Measurements from ENCODE around the gene CEP63.
"Not testable (repeated sequence)": the region's sequence is repeated elsewhere in the genome, so short reads cannot be mapped to it uniquely, and the experiment has no call there.

CEP63 gene

DNA sequence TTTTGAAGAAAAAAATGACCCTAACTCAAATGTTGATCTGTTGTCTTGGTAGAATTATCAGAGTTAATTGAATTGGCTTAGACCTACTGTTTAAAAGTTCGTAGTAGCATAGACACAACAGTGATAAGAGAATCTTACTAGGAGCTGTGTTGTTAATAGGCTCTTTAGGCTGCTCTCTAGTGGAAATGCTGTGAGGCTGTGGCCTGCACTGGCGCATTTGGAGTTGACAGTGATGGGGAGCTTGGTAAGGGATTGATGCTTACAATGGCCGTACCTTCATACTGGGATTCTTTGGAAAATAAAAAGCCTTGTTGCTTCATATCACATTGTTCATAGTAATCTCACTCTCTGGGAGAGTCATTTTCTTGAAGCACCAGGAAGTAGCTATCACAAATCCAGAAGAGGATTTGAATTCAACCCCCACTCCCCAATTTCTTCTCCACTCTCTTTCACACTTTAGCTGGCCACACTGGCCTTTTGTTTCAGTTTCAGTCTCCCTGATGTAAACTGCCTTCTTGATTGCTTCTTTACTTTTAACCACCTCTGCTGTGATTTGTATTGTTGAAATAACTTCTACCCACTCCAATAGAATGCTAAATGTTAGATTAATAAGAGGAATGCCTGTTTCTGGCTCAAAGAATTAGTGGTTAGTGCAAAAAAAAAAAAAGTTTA, 56.6 kb downstream of the CEP63 start:
- peaks cover 23% of the 10 kb centered on the region for H3K36me3 ChIP-seq (ENCODE audit: control insufficient read depth, insufficient read depth, low read length)
- no peak overlapping the region for H3K9ac ChIP-seq (ENCODE audit: low read depth, low read length)
- no peaks in the 10 kb centered on the region for H3K4me1 ChIP-seq (ENCODE audit: control insufficient read depth, insufficient read depth, low read length)

GRCh38 chr3:134543113-134543512, 57.3 kb downstream of the CEP63 start:
- Histone ChIP-seq H3K9me3 (ENCODE audit: control insufficient read depth, insufficient read depth, low read length) (no peaks in the 10 kb centered on the region), H3K36me3 (ENCODE audit: control insufficient read depth, insufficient read depth, low read length) (peaks cover 21% of the 10 kb centered on the region), H3K27me3 (ENCODE audit: control insufficient read depth, insufficient read depth, low read length) (no peaks in the 10 kb centered on the region), H3K4me1 (ENCODE audit: control insufficient read depth, insufficient read depth, low read length) (no peaks in the 10 kb centered on the region), H3K9ac (ENCODE audit: low read depth, low read length) (no peak overlapping the region), H3K27ac (ENCODE audit: low read depth, low read length) (no peak overlapping the region), H3K4me3 (ENCODE audit: low read depth, low read length) (no peak overlapping the region)

More for the DNA sequence above, 56.6 kb downstream of the CEP63 start:
- Histone ChIP-seq H3K27me3 (ENCODE audit: control insufficient read depth, insufficient read depth, low read length) (no peaks in the 10 kb centered on the region), H3K9me3 (ENCODE audit: control insufficient read depth, insufficient read depth, low read length) (no peaks in the 10 kb centered on the region), H3K27ac (ENCODE audit: low read depth, low read length) (no peak overlapping the region), H3K4me3 (ENCODE audit: low read depth, low read length) (no peak overlapping the region)

DNA sequence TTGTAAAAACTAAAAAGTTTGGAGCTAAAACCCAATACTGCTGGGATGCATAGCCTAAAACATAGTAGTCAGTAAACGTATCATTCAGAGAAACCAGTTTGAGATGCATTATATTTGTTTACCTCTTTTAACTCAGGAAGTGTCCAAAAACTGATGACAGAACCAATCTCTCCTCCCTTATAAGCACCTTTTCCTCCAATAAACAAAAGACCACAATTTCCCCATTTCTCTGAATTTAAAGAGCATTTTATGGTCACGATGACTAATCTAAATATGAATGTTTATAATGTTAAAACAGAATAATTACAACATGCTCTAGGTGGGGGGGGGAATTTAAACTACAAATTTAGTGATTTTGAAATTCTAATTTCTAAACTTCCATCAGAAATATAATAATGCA, 58.5 kb downstream of the CEP63 start:
- Histone ChIP-seq H3K4me3 (ENCODE audit: low read depth, low read length) (no peak overlapping the region), H3K36me3 (ENCODE audit: control insufficient read depth, insufficient read depth, low read length) (peaks cover 26% of the 10 kb centered on the region), H3K27me3 (ENCODE audit: control insufficient read depth, insufficient read depth, low read length) (no peaks in the 10 kb centered on the region), H3K9me3 (ENCODE audit: control insufficient read depth, insufficient read depth, low read length) (no peaks in the 10 kb centered on the region), H3K4me1 (ENCODE audit: control insufficient read depth, insufficient read depth, low read length) (no peaks in the 10 kb centered on the region), H3K27ac (ENCODE audit: low read depth, low read length) (no peak overlapping the region), H3K9ac (ENCODE audit: low read depth, low read length) (no peak overlapping the region)

- not testable (repeated sequence) for H3K27ac ChIP-seq (ENCODE audit: low read depth, low read length); H3K4me1 ChIP-seq (ENCODE audit: control insufficient read depth, insufficient read depth, low read length); H3K9me3 ChIP-seq (ENCODE audit: control insufficient read depth, insufficient read depth, low read length); H3K4me3 ChIP-seq (ENCODE audit: low read depth, low read length); H3K27me3 ChIP-seq (ENCODE audit: control insufficient read depth, insufficient read depth, low read length); H3K9ac ChIP-seq (ENCODE audit: low read depth, low read length)
- peaks cover 30% of the 10 kb centered on the region for H3K36me3 ChIP-seq (ENCODE audit: control insufficient read depth, insufficient read depth, low read length)
Observed at GRCh38 chr3:134544783-134545182, 58.9 kb downstream of the CEP63 start.

- no peak overlapping the region for H3K9ac ChIP-seq (ENCODE audit: low read depth, low read length)
- H3K4me3 ChIP-seq (ENCODE audit: low read depth, low read length), result no peak overlapping the region
- H3K27me3 ChIP-seq (ENCODE audit: control insufficient read depth, insufficient read depth, low read length), result no peaks in the 10 kb centered on the region
- H3K36me3 ChIP-seq (ENCODE audit: control insufficient read depth, insufficient read depth, low read length), result peaks cover 40% of the 10 kb centered on the region
- no peaks in the 10 kb centered on the region for H3K9me3 ChIP-seq (ENCODE audit: control insufficient read depth, insufficient read depth, low read length)
- H3K4me1 ChIP-seq (ENCODE audit: control insufficient read depth, insufficient read depth, low read length), result no peaks in the 10 kb centered on the region
- no peak overlapping the region for H3K27ac ChIP-seq (ENCODE audit: low read depth, low read length)
Observed at GRCh38 chr3:134545818-134546217, 60.0 kb downstream of the CEP63 start.

DNA sequence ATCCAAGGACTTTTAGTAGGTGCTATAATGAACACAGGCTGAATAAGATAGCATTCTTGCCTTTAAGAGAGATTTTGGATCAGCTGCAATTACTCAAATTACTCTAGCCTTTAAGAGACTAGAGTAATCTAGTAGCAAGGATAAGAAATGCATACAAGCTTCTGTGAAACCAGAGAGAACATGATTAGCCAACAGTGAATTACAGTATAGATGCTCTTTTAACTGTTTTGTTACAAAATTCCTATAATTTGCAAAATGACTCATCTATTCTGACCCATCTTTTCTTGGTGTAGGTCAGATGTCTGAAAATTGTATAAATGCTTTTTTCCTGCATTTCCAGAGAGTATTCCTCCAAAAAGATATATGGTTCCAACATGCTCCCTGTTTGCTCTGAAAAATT, 66.9 kb downstream of the CEP63 start:
- no peak overlapping the region for H3K9ac ChIP-seq (ENCODE audit: low read depth, low read length)
- no peaks in the 10 kb centered on the region for H3K4me1 ChIP-seq (ENCODE audit: control insufficient read depth, insufficient read depth, low read length)
- H3K4me3 ChIP-seq (ENCODE audit: low read depth, low read length), result no peak overlapping the region
- no peaks in the 10 kb centered on the region for H3K9me3 ChIP-seq (ENCODE audit: control insufficient read depth, insufficient read depth, low read length)
- H3K27ac ChIP-seq (ENCODE audit: low read depth, low read length), result no peak overlapping the region
- peaks cover 44% of the 10 kb centered on the region for H3K36me3 ChIP-seq (ENCODE audit: control insufficient read depth, insufficient read depth, low read length)
- H3K27me3 ChIP-seq (ENCODE audit: control insufficient read depth, insufficient read depth, low read length), result no peaks in the 10 kb centered on the region

- Histone ChIP-seq H3K9me3 (ENCODE audit: control insufficient read depth, insufficient read depth, low read length) (no peaks in the 10 kb centered on the region), H3K4me1 (ENCODE audit: control insufficient read depth, insufficient read depth, low read length) (peaks cover 6% of the 10 kb centered on the region), H3K27ac (ENCODE audit: low read depth, low read length) (no peak overlapping the region), H3K27me3 (ENCODE audit: control insufficient read depth, insufficient read depth, low read length) (no peaks in the 10 kb centered on the region), H3K36me3 (ENCODE audit: control insufficient read depth, insufficient read depth, low read length) (no peaks in the 10 kb centered on the region), H3K9ac (ENCODE audit: low read depth, low read length) (no peak overlapping the region), H3K4me3 (ENCODE audit: low read depth, low read length) (no peak overlapping the region)
Observed at GRCh38 chr3:134559591-134559990, 73.7 kb downstream of the CEP63 start.

DNA sequence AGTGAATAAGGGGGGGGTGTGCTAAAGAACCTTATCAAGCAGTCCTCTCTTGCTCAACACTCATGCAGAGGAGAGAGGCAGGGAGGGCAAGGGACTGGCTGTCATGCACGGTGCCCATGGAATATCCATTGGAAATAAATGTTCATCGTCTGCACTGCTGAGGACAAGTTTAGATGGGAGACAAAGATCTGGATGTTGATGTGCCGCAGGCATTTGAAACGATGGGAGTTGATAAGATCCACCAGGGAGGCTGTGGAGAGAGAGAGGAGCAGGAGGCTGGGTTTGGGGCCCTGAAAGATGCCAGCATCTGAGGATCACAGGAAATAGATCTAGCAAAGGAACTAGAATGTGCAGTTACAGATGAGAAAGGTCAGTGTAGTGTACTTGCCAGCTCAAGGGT, 76.2 kb downstream of the CEP63 start:
- no peaks in the 10 kb centered on the region for H3K36me3 ChIP-seq (ENCODE audit: control insufficient read depth, insufficient read depth, low read length)
- no peak overlapping the region for H3K27ac ChIP-seq (ENCODE audit: low read depth, low read length)
- H3K9me3 ChIP-seq (ENCODE audit: control insufficient read depth, insufficient read depth, low read length), result no peaks in the 10 kb centered on the region
- no peak overlapping the region for H3K4me3 ChIP-seq (ENCODE audit: low read depth, low read length)
- no peak overlapping the region for H3K9ac ChIP-seq (ENCODE audit: low read depth, low read length)
- no peaks in the 10 kb centered on the region for H3K27me3 ChIP-seq (ENCODE audit: control insufficient read depth, insufficient read depth, low read length)
- H3K4me1 ChIP-seq (ENCODE audit: control insufficient read depth, insufficient read depth, low read length), result peaks cover 6% of the 10 kb centered on the region

- Histone ChIP-seq H3K9me3 (ENCODE audit: control insufficient read depth, insufficient read depth, low read length) (peaks cover 2% of the 10 kb centered on the region; the same call in 1 of the 2 replicates), H3K4me1 (ENCODE audit: control insufficient read depth, insufficient read depth, low read length) (peaks cover 6% of the 10 kb centered on the region), H3K9ac (ENCODE audit: low read depth, low read length) (no peak overlapping the region), H3K27me3 (ENCODE audit: control insufficient read depth, insufficient read depth, low read length) (no peaks in the 10 kb centered on the region), H3K36me3 (ENCODE audit: control insufficient read depth, insufficient read depth, low read length) (no peaks in the 10 kb centered on the region), H3K27ac (ENCODE audit: low read depth, low read length) (no peak overlapping the region), H3K4me3 (ENCODE audit: low read depth, low read length) (no peak overlapping the region)
Observed at GRCh38 chr3:134563601-134564000, 77.7 kb downstream of the CEP63 start.

GRCh38 chr3:134564991-134565390, 79.1 kb downstream of the CEP63 start:
- Histone ChIP-seq H3K4me1 (ENCODE audit: control insufficient read depth, insufficient read depth, low read length) (peaks cover 6% of the 10 kb centered on the region), H3K9ac (ENCODE audit: low read depth, low read length) (no peak overlapping the region), H3K9me3 (ENCODE audit: control insufficient read depth, insufficient read depth, low read length) (peaks cover 14% of the 10 kb centered on the region), H3K27ac (ENCODE audit: low read depth, low read length) (no peak overlapping the region), H3K4me3 (ENCODE audit: low read depth, low read length) (no peak overlapping the region), H3K36me3 (ENCODE audit: control insufficient read depth, insufficient read depth, low read length) (no peaks in the 10 kb centered on the region), H3K27me3 (ENCODE audit: control insufficient read depth, insufficient read depth, low read length) (no peaks in the 10 kb centered on the region)

GRCh38 chr3:134567605-134568004, 81.7 kb downstream of the CEP63 start:
- Histone ChIP-seq H3K4me3 (ENCODE audit: low read depth, low read length) (no peak overlapping the region), H3K9ac (ENCODE audit: low read depth, low read length) (no peak overlapping the region), H3K9me3 (ENCODE audit: control insufficient read depth, insufficient read depth, low read length) (peaks cover 18% of the 10 kb centered on the region), H3K4me1 (ENCODE audit: control insufficient read depth, insufficient read depth, low read length) (peaks cover 6% of the 10 kb centered on the region), H3K27me3 (ENCODE audit: control insufficient read depth, insufficient read depth, low read length) (no peaks in the 10 kb centered on the region), H3K27ac (ENCODE audit: low read depth, low read length) (no peak overlapping the region), H3K36me3 (ENCODE audit: control insufficient read depth, insufficient read depth, low read length) (no peaks in the 10 kb centered on the region)

All from HUES48 (cell line).